BE2C (cell line): Measurements from ENCODE around the gene GCN1.

Experiments
- DNase-seq: peaks from one replicate; pipeline ENCODE4 v3.0.0-alpha.2; 2020
- H3K27me3 ChIP-seq: fragments of 250-450 bp; sonication (Bioruptor Pico); 2 replicates; pipeline ENCODE4 v1.5.1; 2020; ENCODE audit warnings: mild to moderate bottlenecking
- H3K36me3 ChIP-seq: fragments of 250-450 bp; sonication (Bioruptor Pico); 2 replicates; pipeline ENCODE4 v1.5.1; 2020; ENCODE audit warnings: mild to moderate bottlenecking
- H3K4me1 ChIP-seq: fragments of 250-450 bp; sonication (Bioruptor Pico); 2 replicates; pipeline ENCODE4 v1.5.1; 2020
- H3K4me3 ChIP-seq: 2 replicates; pipeline ENCODE4 v1.5.1; 2011; ENCODE audit warnings: low read depth, low read length
- H3K9me3 ChIP-seq: fragments of 250-450 bp; sonication (Bioruptor Pico); 2 replicates; pipeline ENCODE4 v1.5.1; 2020
- TF ChIP-seq, protein P1 (sequence below): IDR thresholded peaks from 2 replicates; pipeline ENCODE4 v1.5.1; 2012; ENCODE audit warnings: mild to moderate bottlenecking, low read depth, low read length

GCN1 gene

DNA sequence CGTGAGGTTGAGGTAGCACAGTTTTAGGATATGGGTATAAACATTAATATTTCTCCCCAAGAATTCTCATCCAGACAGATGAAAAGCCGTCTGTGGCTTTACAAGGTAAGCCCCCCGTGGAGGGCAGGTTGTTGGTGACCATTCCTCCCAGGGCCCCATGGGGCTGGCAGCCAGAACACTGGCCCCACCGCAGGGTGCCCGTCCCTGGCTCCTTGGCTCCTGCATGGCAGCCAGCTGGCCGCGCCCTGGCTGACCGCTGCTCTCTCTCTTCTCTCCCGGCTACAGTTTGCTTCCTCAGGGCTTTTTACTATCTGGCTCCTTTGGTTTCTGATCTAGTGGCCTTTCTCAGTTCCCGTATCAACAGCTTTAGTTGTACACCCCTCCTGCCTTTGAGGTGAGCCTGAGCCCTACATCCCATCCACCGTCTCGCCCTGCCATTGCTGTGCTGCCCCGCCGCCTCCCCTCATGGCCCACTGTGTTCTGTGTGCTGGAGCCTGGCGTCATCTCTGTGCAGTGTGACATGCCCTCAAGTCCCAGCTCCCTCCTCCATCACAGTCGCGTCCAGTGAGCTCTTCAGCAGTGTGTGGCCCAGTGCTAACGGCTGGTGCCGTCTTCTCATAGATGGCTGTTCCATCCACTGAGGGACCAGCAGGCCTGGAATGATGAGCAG lies 103.8 kb downstream of the GCN1 start:
- H3K36me3 ChIP-seq: peaks cover 10% of the 10 kb centered on the region
- TF ChIP-seq, protein P1, sequence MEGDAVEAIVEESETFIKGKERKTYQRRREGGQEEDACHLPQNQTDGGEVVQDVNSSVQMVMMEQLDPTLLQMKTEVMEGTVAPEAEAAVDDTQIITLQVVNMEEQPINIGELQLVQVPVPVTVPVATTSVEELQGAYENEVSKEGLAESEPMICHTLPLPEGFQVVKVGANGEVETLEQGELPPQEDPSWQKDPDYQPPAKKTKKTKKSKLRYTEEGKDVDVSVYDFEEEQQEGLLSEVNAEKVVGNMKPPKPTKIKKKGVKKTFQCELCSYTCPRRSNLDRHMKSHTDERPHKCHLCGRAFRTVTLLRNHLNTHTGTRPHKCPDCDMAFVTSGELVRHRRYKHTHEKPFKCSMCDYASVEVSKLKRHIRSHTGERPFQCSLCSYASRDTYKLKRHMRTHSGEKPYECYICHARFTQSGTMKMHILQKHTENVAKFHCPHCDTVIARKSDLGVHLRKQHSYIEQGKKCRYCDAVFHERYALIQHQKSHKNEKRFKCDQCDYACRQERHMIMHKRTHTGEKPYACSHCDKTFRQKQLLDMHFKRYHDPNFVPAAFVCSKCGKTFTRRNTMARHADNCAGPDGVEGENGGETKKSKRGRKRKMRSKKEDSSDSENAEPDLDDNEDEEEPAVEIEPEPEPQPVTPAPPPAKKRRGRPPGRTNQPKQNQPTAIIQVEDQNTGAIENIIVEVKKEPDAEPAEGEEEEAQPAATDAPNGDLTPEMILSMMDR: no peak
- DNase-seq: no peak
- H3K4me1 ChIP-seq: peaks cover 25% of the 10 kb centered on the region
- H3K27me3 ChIP-seq: no peaks in the 10 kb centered on the region
- H3K9me3 ChIP-seq: no peaks in the 10 kb centered on the region
- no peak overlapping the region for H3K4me3 ChIP-seq

DNA sequence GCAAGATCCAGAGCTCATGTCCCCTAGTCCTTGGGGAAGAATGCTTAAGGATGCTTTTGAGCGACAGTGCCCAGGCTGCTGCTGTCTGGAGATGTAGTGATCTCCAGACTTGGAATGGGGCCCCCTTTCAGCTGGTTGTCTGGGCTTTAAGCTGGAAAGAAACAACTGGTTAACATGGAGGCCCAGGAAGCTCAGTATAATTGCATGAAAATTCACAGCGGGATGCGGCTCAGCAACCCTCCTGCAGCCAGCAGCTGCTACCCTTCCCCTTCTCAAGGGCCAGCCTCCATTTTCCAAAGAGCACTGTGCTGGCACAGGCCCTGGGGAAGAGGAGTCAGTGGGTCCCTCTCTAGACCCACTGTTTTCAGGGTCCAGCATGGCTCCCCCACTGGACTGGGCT lies 104.3 kb downstream of the GCN1 start:
- peaks cover 8% of the 10 kb centered on the region for H3K36me3 ChIP-seq
- TF ChIP-seq, protein P1: no peak
- peaks cover 21% of the 10 kb centered on the region for H3K4me1 ChIP-seq
- H3K9me3 ChIP-seq: no peaks in the 10 kb centered on the region
- DNase-seq: no peak
- no peak overlapping the region for H3K4me3 ChIP-seq
- H3K27me3 ChIP-seq: no peaks in the 10 kb centered on the region

DNA sequence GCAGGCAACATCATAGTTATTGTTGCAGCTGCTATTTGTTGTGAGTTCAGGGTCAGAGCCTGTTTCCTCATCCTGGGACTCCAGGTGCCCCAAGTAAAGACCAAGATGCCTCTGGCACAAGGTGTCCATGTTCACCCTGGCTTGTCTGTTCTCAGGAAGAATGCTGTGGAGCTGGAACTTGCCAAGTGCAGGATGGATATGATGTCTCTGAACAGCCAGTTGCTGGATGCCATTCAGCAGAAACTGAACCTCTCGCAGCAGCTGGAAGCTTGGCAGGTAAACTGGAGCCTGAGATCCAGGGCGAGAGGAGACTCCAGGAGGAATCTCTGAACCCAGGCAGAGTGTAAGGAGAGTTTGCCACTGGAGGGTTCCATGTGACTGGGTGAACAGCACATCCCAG lies 104.7 kb downstream of the GCN1 start:
- H3K4me3 ChIP-seq: no peak overlapping the region
- peaks cover 19% of the 10 kb centered on the region for H3K4me1 ChIP-seq
- peaks cover 7% of the 10 kb centered on the region for H3K36me3 ChIP-seq
- TF ChIP-seq, protein P1: no peak
- no peaks in the 10 kb centered on the region for H3K9me3 ChIP-seq
- H3K27me3 ChIP-seq: no peaks in the 10 kb centered on the region
- no peak for DNase-seq

DNA sequence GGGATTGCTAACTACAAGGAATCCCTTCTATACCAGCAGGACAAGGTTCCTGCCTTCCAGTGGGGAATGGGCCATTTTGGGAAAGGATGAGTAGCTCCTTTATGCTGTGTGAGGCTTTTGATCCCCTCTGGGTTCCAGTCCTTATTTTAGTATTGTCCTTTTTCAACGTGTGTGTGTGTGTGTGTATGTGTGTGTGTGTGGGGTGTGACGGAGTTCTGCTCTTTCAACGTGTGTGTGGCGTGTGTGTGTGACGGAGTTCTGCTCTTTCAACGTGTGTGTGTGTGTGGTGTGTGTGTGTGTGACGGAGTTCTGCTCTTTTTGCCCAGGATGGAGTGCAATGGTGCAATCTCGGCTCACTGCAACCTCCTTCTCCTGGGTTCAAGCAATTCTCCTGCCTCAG lies 105.4 kb downstream of the GCN1 start:
- Histone ChIP-seq H3K36me3 (peaks cover 3% of the 10 kb centered on the region; the same call in 1 of the 2 replicates), H3K4me1 (peaks cover 13% of the 10 kb centered on the region), H3K9me3 (no peaks in the 10 kb centered on the region), H3K27me3 (no peaks in the 10 kb centered on the region), H3K4me3 (no peak overlapping the region)
- no peak for DNase-seq
- TF ChIP-seq, protein P1: no peak

DNA sequence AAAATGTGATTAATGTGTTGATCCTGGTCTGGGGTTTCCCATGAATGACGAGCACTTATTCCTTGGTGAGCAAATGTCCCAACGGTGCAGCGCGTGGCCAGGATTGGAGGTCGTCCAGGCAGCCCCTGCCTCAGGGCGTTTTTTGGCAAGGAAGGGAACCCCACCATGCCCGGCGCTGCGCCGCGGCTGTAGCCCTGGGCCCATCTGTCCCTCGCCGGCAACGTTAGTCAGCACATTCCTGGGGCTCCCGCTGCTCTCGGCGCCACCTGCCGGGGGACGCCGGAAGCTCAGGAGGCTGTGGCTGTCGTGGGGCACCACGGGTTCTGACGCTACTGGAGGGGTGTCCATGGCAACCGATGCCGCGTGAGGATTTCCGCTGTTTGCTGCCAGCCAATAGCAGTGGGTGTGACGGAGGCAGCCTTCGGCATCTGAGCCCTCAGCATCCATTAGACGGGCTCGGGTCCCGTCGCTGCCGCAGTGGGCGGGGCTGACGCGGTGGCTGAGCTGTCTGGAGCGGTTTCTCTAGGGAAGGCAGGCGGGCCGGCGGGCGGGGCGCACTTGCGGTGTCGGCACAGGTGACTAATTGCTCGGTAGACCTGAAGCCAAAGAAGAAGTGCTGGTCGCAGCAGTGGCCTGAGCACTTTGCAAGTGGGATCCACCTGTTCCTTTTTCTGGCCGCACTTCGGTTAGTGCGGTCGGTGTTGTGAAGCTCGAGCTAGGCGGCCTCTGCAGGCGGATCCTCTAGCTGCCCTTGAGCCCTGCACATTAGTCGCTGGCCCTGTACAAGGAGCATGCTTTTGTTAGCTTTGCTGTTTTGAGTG lies 107.5 kb downstream of the GCN1 start:
- H3K27me3 ChIP-seq: no peaks in the 10 kb centered on the region
- no peaks in the 10 kb centered on the region for H3K9me3 ChIP-seq

More for the DNA sequence above, 107.5 kb downstream of the GCN1 start:
- DNase-seq: peak; percentile 99
- TF ChIP-seq, protein P1: peak; percentile 95
- Histone ChIP-seq H3K4me3 (peak overlapping the region; percentile 71), H3K4me1 (peaks cover 2% of the 10 kb centered on the region; the same call in 1 of the 2 replicates), H3K36me3 (no peaks in the 10 kb centered on the region; the same call in 1 of the 2 replicates)
